ENCODE measurements around the gene SMIM3.
"Not testable (repeated sequence)": the region's sequence is repeated elsewhere in the genome, so short reads cannot be mapped to it uniquely, and the experiment has no call there.

Gene SMIM3

DNA sequence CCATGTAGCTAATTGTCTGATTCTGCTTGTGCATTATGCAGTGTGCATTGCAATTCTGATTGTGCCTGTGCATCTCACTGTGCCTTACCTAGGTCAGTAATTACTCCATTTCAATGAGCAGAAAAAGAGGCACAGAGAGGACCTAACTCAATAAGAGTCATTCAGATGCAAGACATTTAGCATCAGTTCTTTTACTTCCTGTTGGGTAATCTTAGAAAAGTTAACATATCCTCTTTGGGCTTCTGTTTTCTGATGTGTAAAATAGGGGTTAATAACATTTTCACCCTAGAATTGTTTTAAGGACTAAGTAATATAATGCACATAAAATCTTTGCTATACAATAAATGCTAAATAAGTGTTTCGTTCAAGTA lies 12.8 kb upstream of the SMIM3 start:
- DNase-seq = no peak

- no peak for DNase-seq
Measured at GRCh38 chr5:150766251-150766650, 12.3 kb upstream of the SMIM3 start.

GRCh38 chr5:150771034-150771795 lies 7.3 kb upstream of the SMIM3 start:
- DNase-seq = no peak

GRCh38 chr5:150774145-150774544 lies 4.4 kb upstream of the SMIM3 start:
- no peak for DNase-seq

DNA sequence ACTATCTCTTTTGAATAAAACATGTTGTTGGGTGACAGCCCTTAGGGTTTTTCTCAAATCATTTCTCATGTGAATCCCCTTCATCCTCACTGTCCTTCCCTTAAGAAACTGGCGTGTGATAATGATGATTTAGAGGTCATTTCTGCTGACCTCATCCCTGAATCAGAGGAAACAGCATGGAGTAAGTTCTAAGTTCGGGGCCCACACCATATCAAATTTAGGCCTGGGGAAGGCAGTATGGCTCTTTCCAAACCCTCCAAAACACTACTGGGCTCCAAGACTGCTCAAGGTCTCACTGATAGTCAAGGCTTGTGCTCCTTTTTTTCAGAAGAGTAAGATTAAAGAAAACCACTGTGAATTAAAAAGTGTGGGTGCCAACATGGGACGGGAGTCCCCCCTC lies 872 bp upstream of the SMIM3 start:
- no peak for DNase-seq

DNA sequence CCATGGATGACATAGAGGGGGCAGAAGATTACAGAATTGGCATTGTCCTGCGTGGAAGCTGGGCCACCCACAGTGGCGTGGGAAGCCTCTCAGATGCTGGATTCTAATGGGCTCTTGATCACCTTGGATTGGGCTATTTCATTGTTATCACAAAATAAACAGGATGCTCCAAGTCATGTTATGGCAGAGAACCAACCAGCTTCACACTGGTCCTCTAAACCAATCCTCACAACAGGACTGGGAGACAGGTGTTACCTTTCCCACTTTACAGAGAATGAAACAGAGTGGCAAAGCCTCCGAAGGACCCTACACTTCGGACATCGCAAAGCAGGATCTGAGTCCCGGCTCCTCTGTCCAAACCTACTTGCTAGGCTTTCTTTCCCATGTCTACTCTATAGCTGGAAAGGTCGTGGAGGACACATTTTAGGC lies 455 bp upstream of the SMIM3 start:
- DNase-seq = no peak

DNA sequence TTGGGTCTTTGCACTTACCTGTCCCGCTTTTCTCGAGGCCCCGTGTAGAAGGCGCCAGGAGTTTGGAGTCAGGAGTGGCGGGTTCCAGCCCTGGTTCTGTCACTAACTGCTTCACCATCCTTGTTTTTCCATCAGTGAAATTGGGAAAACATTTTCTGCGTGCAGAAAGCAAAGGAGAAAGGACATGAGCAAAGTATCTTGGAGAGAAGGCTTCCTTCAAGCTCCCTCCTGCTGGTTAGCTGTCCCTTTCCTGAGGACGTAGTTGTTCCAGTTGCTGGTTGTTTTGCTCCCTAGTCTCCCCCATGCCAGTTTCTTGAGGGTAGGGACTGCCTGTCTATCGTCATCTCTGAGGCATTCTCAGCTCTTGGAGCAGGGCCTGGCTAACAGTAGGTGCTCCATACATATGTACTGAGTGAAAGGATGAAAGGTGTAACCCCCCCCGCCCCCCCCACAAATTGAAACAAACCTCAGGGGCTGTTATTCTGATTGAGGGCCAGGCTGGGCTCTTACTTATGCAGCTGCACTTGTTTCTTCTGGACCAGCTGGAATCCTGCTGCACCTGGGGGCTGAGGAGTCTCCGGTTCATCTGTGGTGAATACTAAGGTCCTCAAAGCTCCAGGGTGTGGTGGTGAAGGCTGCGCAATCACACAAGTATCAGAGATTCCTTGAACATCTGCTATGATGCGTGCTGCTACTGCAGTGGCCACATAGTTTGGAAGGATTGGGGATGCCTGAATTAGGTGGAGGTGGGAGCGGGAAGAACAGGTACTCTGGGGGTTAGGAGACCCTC lies 1.0 kb downstream of the SMIM3 start:
- DNase-seq = no peak

- no peak for DNase-seq
Measured at GRCh38 chr5:150780187-150780692, 1.7 kb downstream of the SMIM3 start.

- no peak for DNase-seq
Measured at GRCh38 chr5:150780816-150781221, 2.3 kb downstream of the SMIM3 start.

DNA sequence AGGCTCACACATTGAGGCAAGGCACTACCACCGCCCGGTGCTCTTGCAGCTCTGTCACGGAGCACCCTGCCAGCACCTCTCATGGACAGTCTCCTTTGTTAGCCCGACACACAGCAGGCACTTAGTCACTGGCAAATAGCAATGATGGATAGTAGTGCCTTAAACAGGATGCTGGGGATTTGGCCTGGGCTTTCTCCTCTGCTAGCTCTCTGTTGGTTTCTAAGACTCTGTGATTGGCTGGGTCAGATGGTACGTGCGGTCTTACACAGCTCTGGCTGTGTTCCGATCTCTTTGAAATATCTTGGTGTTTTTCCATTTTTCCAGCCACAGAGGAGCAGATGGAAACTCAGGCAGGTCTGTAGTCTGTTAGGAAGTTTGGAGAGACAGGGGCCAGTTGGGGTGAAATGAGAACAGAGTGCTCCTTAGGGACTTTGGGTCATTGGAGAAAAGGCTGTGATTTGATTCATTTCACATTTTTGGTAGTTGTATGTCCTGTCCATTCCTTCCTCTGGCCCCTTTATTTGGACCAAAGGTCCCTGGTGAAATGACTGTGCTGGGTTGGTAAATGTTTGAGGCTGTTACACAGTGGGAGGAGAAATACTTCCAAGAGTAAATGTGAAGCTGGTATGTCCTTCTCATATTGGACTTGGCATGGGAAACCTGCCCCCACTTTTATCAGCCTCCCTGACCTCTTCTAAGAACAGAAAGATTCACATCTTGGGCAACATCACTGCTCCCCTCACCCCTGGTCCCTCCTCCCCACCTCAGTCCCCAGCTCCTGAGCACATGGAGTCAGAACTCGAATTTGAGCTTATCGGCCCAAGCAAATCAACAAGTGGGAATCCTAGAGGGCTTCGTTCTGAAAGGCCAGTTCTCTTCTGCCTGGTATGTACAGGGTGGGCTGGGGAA lies 3.4 kb downstream of the SMIM3 start:
- no peak for DNase-seq

DNA sequence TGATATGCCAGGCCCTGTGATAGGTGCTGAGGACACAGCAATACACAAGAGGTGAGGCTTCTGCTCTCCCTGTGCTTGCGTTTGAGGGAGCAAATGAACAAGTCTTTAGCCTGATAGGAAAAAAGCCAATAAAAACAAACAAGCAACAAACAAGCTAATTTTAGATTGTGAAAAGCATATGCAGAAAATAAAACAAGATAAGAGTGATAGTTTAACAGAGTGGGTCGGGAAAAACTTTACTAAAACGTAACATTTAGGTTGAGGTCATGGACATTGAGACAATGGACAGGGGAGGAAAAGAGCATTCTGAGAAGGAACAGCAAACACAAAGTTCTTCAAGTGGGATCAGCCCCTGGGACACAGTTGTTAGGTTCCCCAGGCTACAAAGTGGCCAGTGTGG lies 4.3 kb downstream of the SMIM3 start:
- no peak for DNase-seq

DNA sequence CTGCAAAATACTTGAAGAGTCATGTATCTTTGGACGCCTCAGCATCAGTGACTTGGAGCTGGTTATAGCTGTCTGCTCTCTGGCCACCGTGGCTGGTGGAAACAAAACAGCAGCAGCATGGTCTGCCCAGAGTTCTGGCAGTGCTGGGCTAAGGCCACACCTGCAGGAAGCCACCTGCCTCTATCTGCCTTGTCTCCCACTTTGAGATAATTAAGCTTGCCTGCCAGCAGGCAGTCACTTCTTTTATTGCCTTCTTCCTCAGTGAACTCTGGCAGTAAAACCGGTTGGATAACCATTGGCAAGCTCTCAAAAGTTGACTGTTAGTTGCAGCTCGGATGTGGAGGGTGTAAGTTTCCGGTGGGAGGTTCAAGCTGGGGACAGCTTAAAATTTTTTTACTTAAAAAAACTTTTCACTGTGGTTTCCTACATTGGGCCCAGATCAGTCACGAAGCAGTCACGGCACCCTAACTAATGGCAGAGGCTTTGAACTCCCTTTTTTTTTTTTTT lies 4.9 kb downstream of the SMIM3 start:
- DNase-seq = peak; percentile 50

DNA sequence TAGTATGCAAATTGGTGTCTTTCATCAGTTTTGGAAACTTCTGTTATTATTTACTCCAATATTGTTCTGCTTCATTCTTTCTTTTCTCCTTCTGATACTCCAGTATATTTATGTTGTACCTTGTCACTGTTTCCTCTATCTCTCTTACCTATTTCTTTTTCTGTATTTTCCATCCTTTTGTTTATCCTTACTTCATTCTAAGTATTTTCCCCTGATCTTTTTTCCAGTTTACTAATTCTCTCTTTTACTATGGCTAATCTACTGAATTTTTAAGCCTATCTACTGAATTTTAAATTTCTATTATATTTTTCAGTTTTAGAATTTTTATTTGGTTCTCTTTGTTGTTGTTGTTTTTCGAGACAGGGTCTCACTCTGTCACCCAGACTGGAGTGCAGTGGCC lies 7.4 kb downstream of the SMIM3 start:
- DNase-seq = no peak

DNA sequence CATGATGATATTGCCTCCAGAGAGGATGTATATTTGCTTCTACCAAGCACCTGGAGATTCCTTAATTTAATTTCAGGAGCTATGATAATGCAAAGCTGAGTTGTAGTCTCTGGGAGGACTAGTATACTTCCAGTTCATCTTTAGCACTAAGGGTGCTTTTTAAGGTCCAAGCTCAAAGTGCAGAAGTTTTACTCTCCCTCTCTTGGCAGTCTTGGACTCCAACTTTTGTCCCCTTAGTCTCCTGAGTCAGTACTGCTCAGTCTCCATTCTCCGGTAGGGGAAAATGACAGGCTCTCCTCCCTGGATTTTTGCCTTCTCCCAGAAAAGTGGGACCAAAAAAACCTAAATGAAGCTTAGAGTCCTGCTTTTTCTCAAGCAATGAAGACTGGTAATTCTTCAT lies 8.3 kb downstream of the SMIM3 start:
- DNase-seq = no peak

DNA sequence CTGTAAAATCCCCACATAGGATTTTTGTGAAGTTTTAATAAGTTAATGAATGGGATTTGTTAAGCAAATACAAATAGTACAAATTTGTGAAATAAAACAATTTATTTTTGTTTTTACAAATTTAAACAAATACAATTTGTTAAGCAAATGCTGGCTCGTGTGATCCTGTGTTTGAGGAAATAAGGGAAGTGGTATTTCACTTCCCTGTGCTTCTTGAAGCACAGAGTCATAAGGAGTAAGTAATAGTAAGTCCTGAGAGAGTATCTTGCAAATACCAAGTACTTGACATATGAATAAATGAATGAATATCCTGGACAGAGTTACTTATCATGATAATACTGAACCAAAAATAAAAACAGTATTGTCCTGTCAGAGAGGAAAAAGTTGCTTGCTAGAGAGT lies 9.1 kb downstream of the SMIM3 start:
- no peak for DNase-seq

DNA sequence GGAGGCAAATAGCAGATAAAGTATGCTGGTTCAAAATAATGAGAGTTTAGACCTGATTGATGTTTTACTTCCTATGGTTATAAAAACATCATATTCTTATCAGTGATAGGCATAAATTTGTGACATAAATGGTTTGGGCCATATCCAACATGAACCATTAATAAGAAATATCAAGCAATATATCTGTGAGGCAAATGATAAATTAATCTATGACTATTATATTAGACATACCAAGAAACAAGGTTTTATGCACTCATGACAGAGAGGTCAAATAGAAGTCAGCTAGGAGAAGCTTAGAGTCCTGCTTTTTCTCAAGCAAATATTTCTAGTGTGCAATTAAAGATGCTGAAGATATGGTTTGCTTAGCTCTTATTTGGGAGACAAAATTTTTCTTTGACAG lies 10.4 kb downstream of the SMIM3 start:
- no peak for DNase-seq

DNA sequence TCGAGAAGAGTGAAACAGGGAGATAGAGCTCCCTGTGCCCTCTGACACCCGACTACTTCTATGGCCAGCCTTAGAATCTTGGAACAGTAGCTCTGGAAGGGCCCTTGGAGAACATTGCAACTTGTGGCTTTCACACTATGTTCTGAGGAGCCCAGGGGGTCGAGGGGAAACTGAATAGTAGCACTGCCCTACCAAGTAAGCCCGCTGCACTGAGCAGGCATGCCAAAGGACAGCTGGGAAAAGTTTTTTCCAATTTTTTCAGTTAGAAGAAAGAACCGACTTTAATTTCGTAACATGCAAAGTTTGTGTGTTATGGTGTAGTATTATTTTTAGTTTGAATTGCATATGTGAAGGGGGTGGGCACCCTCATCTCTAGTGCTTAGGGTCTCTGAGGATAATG lies 10.9 kb downstream of the SMIM3 start:
- DNase-seq = no peak

GRCh38 chr5:150789943-150790611 lies 11.5 kb downstream of the SMIM3 start:
- peak; percentile 50 for DNase-seq

- DNase-seq = no peak
Measured at GRCh38 chr5:150791536-150791935, 13.0 kb downstream of the SMIM3 start.

GRCh38 chr5:150793423-150793888 lies 14.9 kb downstream of the SMIM3 start:
- DNase-seq = not testable (repeated sequence)

DNA sequence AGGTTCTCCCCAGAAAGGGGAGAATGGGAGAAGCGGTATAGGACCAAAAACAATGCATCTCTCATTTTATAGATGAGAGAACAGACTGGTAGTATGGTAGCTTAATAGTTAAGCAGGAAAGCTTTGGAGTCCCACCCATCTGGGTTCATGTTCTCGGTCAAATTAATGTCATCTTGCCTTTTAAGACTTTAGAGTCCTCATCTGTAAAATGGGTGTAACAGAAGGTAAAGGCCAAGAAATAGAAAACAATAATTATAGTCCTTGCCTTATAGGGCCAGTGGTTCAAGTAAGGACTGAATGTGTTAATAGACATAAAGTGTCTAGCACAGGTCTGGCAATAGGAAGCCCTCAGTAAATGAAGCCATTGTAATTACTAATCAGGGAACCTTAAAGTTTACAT lies 16.4 kb downstream of the SMIM3 start:
- DNase-seq = no peak

GRCh38 chr5:150797384-150797783 lies 18.8 kb downstream of the SMIM3 start:
- no peak for DNase-seq
